Astrocyte of the spinal cord (primary cell): Measurements from ENCODE around the gene ABTB1.

Experiments
- DNase-seq: peaks from one replicate; pipeline ENCODE4 v3.0.0; 2011; ENCODE audit warnings: low read depth, low spot score
- H3K4me3 ChIP-seq: 2 replicates; pipeline ENCODE4 v1.5.1; 2011; ENCODE audit warnings: low read depth, mild to moderate bottlenecking, low read length, moderate library complexity
- CTCF ChIP-seq: IDR thresholded peaks from 2 replicates; pipeline ENCODE4 v1.5.1; 2012; ENCODE audit warnings: low read depth, mild to moderate bottlenecking, low read length, inconsistent platforms
- in situ Hi-C: cut with HindIII; loops from 2 replicates; pipeline ENCODE4 v1.10.0; 2017; ENCODE audit warnings: low sequenced_read_pairs

ABTB1 gene

GRCh38 chr3:127688022-127688415 lies 15.3 kb downstream of the ABTB1 start:
- DNase-seq: no peak
- TF ChIP-seq CTCF: no peak

GRCh38 chr3:127688416-127689265 lies 15.9 kb downstream of the ABTB1 start:
- peak; percentile 46 for DNase-seq
- no peak overlapping the region for H3K4me3 ChIP-seq
- TF ChIP-seq CTCF: no peak
- in situ Hi-C loops: no loop called here

More at GRCh38 chr3:127688022-127688415, 15.3 kb downstream of the ABTB1 start:
- no peak overlapping the region for H3K4me3 ChIP-seq
- in situ Hi-C loops: no loop called here

GRCh38 chr3:127689266-127689860 lies 16.6 kb downstream of the ABTB1 start:
- no peak overlapping the region for H3K4me3 ChIP-seq
- TF ChIP-seq CTCF: no peak
- in situ Hi-C loops: no loop called here
- no peak for DNase-seq

- no peak overlapping the region for H3K4me3 ChIP-seq
- in situ Hi-C loops: no loop called here
- TF ChIP-seq CTCF: no peak
- DNase-seq: peak; percentile 76
Measured at GRCh38 chr3:127690106-127690505, 17.4 kb downstream of the ABTB1 start.

GRCh38 chr3:127690823-127691452 lies 18.2 kb downstream of the ABTB1 start:
- TF ChIP-seq CTCF: peak; percentile 93
- DNase-seq: peak; percentile 64
- no peak overlapping the region for H3K4me3 ChIP-seq
- in situ Hi-C loops: no loop called here

GRCh38 chr3:127691489-127691888 lies 18.7 kb downstream of the ABTB1 start:
- in situ Hi-C loops: no loop called here
- H3K4me3 ChIP-seq: no peak overlapping the region
- no peak for DNase-seq
- no peak for TF ChIP-seq CTCF
